22Rv1 (cell line): ENCODE results near the gene CSF1.

Experiments
- H3K27ac ChIP-seq: fragments of 450-650 bp; 2 replicates; pipeline ENCODE4 v1.5.1; 2017
- CTCF ChIP-seq: fragments of 450-650 bp; IDR thresholded peaks from 2 replicates; pipeline ENCODE4 v1.5.1; 2017; ENCODE audit warnings: mild to moderate bottlenecking
- ZFX ChIP-seq: fragments of 450-650 bp; IDR thresholded peaks from 2 replicates; pipeline ENCODE4 v1.6.1; 2017; ENCODE audit warnings: antibody characterized with exemption, borderline replicate concordance

The CSF1 gene

GRCh38 chr1:109935451-109935900, 24.8 kb downstream of the CSF1 start:
- TF ChIP-seq ZFX: no peak
- TF ChIP-seq CTCF: no peak
- peak overlapping the region; percentile 62 for H3K27ac ChIP-seq

- TF ChIP-seq CTCF: no peak
- no peak overlapping the region for H3K27ac ChIP-seq
Observed at GRCh38 chr1:109937738-109938137, 27.1 kb downstream of the CSF1 start.

- TF ChIP-seq CTCF: no peak
- no peak for TF ChIP-seq ZFX
- no peak overlapping the region for H3K27ac ChIP-seq
Observed at GRCh38 chr1:109938556-109938955, 27.9 kb downstream of the CSF1 start.

- no peak overlapping the region for H3K27ac ChIP-seq
- no peak for TF ChIP-seq ZFX
- TF ChIP-seq CTCF: no peak
Observed at GRCh38 chr1:109942434-109942833, 31.8 kb downstream of the CSF1 start.

- no peak overlapping the region for H3K27ac ChIP-seq
- no peak for TF ChIP-seq ZFX
- no peak for TF ChIP-seq CTCF
Observed at GRCh38 chr1:109944541-109944940, 33.9 kb downstream of the CSF1 start.

- no peak overlapping the region for H3K27ac ChIP-seq
- TF ChIP-seq ZFX (no peak), CTCF (no peak)
Observed at GRCh38 chr1:109946511-109946910, 35.9 kb downstream of the CSF1 start.

- no peak for TF ChIP-seq CTCF
- TF ChIP-seq ZFX: no peak
- H3K27ac ChIP-seq: peak overlapping the region; percentile 53
Observed at GRCh38 chr1:109947582-109948284, 37.1 kb downstream of the CSF1 start.
